Naive thymus-derived CD4-positive, alpha-beta T cell (primary cell): ENCODE measurements around the gene NR1H4. TPM values are rescaled to one million over a fixed set of nuclear protein-coding genes. Genes with fewer than 3 reads are reported as not detected.

Source experiments
- ATAC-seq: fragments of 150-1000 bp; cut with Tn5 transposase; 2 replicates; pipeline ENCODE4 v1.10.0; 2021; ENCODE audit warnings: mild to moderate bottlenecking, moderate library complexity
- CTCF ChIA-PET: fragments of 350-600 bp; sonication (Branson Sonifier 250); formaldehyde crosslinking; loops from one replicate; lab custom pipeline; 2021; ENCODE audit warnings: antibody characterized with exemption; lab: Charles Lee
- POLR2A ChIA-PET: fragments of 350-600 bp; sonication (Branson Sonifier 250); formaldehyde crosslinking; loops from one replicate; lab custom pipeline; 2021; ENCODE audit warnings: antibody characterized with exemption, inconsistent platforms; lab: Charles Lee
- DNase-seq, 9 donors: peaks; one replicate each; pipeline versions ENCODE4 v3.0.0 to v3.0.0-alpha.2; 2020 to 2022; ENCODE audit warnings: mixed read lengths in 1 of 9
- H3K27ac ChIP-seq: one replicate; pipeline ENCODE4 v1.7.0; 2013; ENCODE audit warnings: mild to moderate bottlenecking, low read depth, low read length, moderate library complexity
- H3K27me3 ChIP-seq, 2 donors: one replicate each; pipeline ENCODE4 v1.7.0; 2013; ENCODE audit warnings: low read length in 2 of 2, mild to moderate bottlenecking in 2 of 2, moderate library complexity in 2 of 2; ENCODE audit not compliant: control insufficient read depth in 2 of 2, insufficient read depth in 2 of 2
- H3K36me3 ChIP-seq, 3 experiments: 1 replicate in 2 of 3; 2 replicates in 1 of 3; pipeline ENCODE4 v1.7.0; 2013; ENCODE audit warnings: low read length in 3 of 3, mild to moderate bottlenecking in 3 of 3, moderate library complexity in 1 of 3; ENCODE audit not compliant: insufficient read depth in 3 of 3, control insufficient read depth in 2 of 3
- H3K4me1 ChIP-seq, 2 donors: one replicate each; pipeline ENCODE4 v1.7.0; 2013; ENCODE audit warnings: low read length in 2 of 2, mild to moderate bottlenecking in 2 of 2, moderate library complexity in 1 of 2; ENCODE audit not compliant: control insufficient read depth in 2 of 2, insufficient read depth in 2 of 2
- H3K4me3 ChIP-seq: 2 replicates; pipeline ENCODE4 v1.7.0; 2013; ENCODE audit warnings: mild to moderate bottlenecking, low read length
- H3K9me3 ChIP-seq, 3 experiments: 1 replicate in 2 of 3; 2 replicates in 1 of 3; pipeline ENCODE4 v1.7.0; 2013; ENCODE audit warnings: low read length in 3 of 3; ENCODE audit not compliant: control insufficient read depth in 2 of 3
- H3K27ac Mint-ChIP-seq, 9 donors: one replicate each; pipeline ENCODE4 v1.8.0; 2020 to 2022; ENCODE audit warnings: mixed read lengths in 9 of 9, mild to moderate bottlenecking in 8 of 9, moderate library complexity in 5 of 9, inconsistent platforms in 2 of 9
- H3K27me3 Mint-ChIP-seq, 5 donors: one replicate each; pipeline ENCODE4 v1.8.0; 2021 to 2022; ENCODE audit warnings: mixed read lengths in 5 of 5, mild to moderate bottlenecking in 1 of 5
- H3K36me3 Mint-ChIP-seq, 5 donors: one replicate each; pipeline ENCODE4 v1.8.0; 2020 to 2022; ENCODE audit warnings: mixed read lengths in 5 of 5, mild to moderate bottlenecking in 3 of 5, inconsistent platforms in 1 of 5
- H3K4me1 Mint-ChIP-seq, 7 donors: one replicate each; pipeline ENCODE4 v1.8.0; 2020 to 2022; ENCODE audit warnings: mixed read lengths in 7 of 7, mild to moderate bottlenecking in 3 of 7, inconsistent platforms in 1 of 7
- H3K4me3 Mint-ChIP-seq, 10 donors: one replicate each; pipeline ENCODE4 v1.8.0; 2020 to 2022; ENCODE audit warnings: mild to moderate bottlenecking in 10 of 10, mixed read lengths in 10 of 10, moderate library complexity in 6 of 10, inconsistent platforms in 2 of 10
- H3K9me3 Mint-ChIP-seq, 11 donors: one replicate each; pipeline ENCODE4 v1.8.0; 2020 to 2022; ENCODE audit warnings: mixed read lengths in 11 of 11, mild to moderate bottlenecking in 4 of 11, inconsistent platforms in 1 of 11, moderate library complexity in 1 of 11
- intact Hi-C, 2 donors: fragments of 100-400 bp; cut with micrococcal nuclease; formaldehyde crosslinking; loops; one replicate each; pipeline ENCODE4 v1.15.1; 2023
- polyA plus RNA-seq, 2 donors: library from polyadenylated mRNA; unstranded; fragments of 300-500 nt; fragmentation: Illumina TruSeq; gene quantifications; one replicate each; pipeline ENCODE4 v1.2.3, GENCODE V29; 2021
- total RNA-seq, 6 experiments: library from RNA in 5 of 6; stranded (reverse) in 5 of 6; gene quantifications; 1 replicate in 5 of 6; 2 replicates in 1 of 6; pipeline ENCODE4 v1.2.3 and lab custom pipeline; 2021 to 2026

NR1H4 gene
- total and polyA plus RNA-seq, 7 experiments from 2014 or later: not detected

GRCh38 chr12:100576331-100577036, 102.8 kb downstream of the NR1H4 start:
- DNase-seq (no peak), ATAC-seq (peak; percentile 57)
- H3K36me3 ChIP-seq: no peaks in the 10 kb centered on the region
- no peak overlapping the region for H3K4me3 ChIP-seq
- H3K9me3 ChIP-seq: no peaks in the 10 kb centered on the region
- Mint-ChIP-seq H3K36me3 (no peaks in the 10 kb centered on the region), H3K4me3 (no peak overlapping the region), H3K9me3 (peaks cover 0 to 3% (median 0%) of the 10 kb centered on the region in 11 donors), H3K27me3 (peaks cover 12 to 36% (median 17%) of the 10 kb centered on the region in 5 donors), H3K4me1 (peaks cover 7 to 15% (median 11%) of the 10 kb centered on the region in 7 donors), H3K27ac (no peak overlapping the region)
- ChIA-PET POLR2A (no interaction called here), CTCF (no interaction called here)
- intact Hi-C loops: no loop called here
- no peaks in the 10 kb centered on the region for H3K27me3 ChIP-seq
- H3K27ac ChIP-seq: no peak overlapping the region
- peaks cover 0 to 4% of the 10 kb centered on the region in 2 donors for H3K4me1 ChIP-seq

DNA sequence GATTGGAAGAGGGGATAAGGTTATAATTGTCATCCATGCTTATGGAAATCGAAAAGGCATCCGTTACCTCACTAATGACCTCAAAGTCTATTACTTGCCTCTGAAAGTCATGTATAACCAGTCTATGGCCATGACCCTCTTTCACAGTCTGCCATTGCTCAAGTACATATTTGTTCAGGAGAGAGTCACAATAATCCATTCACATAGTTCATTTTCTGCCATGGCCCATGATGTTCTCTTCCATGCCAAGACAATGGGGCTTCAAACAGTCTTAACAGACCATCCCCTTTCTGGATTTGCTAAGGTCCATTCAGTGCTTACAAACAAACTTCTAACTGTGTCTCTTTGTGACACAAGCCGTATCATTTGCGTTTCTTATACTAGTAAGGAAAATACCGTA, 105.3 kb downstream of the NR1H4 start:
- Histone ChIP-seq H3K9me3 (no peaks in the 10 kb centered on the region), H3K27ac (no peak overlapping the region), H3K27me3 (no peaks in the 10 kb centered on the region), H3K4me3 (no peak overlapping the region), H3K36me3 (no peaks in the 10 kb centered on the region), H3K4me1 (no peaks in the 10 kb centered on the region)
- Mint-ChIP-seq H3K36me3 (peaks cover 0 to 2% (median 0%) of the 10 kb centered on the region in 5 donors), H3K4me3 (no peak overlapping the region), H3K27ac (no peak overlapping the region), H3K4me1 (peaks cover 5 to 9% (median 8%) of the 10 kb centered on the region in 7 donors), H3K27me3 (peaks cover 13 to 27% (median 22%) of the 10 kb centered on the region in 5 donors), H3K9me3 (peaks cover 0 to 18% (median 3%) of the 10 kb centered on the region in 11 donors)
- intact Hi-C loops: no loop called here
- no peak for DNase-seq
- no peak for ATAC-seq
- CTCF ChIA-PET: interaction anchor here (0.6 kb wide), 2 partner anchors 800 to 1062 kb away, joined by 4 read pairs; no protein-coding TSS in a partner anchor
- POLR2A ChIA-PET: no interaction called here

DNA sequence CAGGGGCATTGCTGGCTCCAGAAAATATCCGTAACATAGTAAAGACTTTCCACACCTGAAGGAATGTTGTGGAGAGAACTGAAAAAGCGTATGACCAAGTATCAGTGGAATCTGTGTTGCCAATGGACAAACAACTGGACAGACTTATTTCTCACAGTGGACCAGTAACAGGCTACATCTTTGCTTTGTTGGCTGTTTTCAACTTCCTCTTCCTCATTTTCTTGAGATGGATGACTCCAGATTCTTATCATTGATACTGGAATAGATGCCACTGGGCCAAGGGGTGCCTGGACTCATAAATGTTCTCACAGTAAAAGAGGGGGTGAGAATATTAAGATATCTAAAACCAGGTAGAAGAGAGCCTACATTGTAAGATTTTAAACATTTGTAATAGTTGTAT, 106.2 kb downstream of the NR1H4 start:
- no peak for ATAC-seq
- peaks cover 0 to 1% (median 0%) of the 10 kb centered on the region in 7 donors for H3K4me1 Mint-ChIP-seq
- intact Hi-C loops: no loop called here
- H3K36me3 ChIP-seq: no peaks in the 10 kb centered on the region
- H3K9me3 ChIP-seq: no peaks in the 10 kb centered on the region
- peaks cover 0 to 18% (median 3%) of the 10 kb centered on the region in 11 donors for H3K9me3 Mint-ChIP-seq
- no peaks in the 10 kb centered on the region for H3K27me3 ChIP-seq
- peaks cover 7 to 22% (median 18%) of the 10 kb centered on the region in 5 donors for H3K27me3 Mint-ChIP-seq
- no peak overlapping the region for H3K4me3 ChIP-seq
- no peak overlapping the region for H3K27ac ChIP-seq
- CTCF ChIA-PET: no interaction called here
- H3K27ac Mint-ChIP-seq: no peak overlapping the region
- H3K36me3 Mint-ChIP-seq: peaks cover 0 to 2% (median 0%) of the 10 kb centered on the region in 5 donors
- H3K4me3 Mint-ChIP-seq: no peak overlapping the region
- H3K4me1 ChIP-seq: no peaks in the 10 kb centered on the region
- POLR2A ChIA-PET: interaction anchor here (0.6 kb wide), 1 partner anchor 481 kb away, joined by 3 read pairs; no protein-coding TSS in a partner anchor
- no peak for DNase-seq

DNA sequence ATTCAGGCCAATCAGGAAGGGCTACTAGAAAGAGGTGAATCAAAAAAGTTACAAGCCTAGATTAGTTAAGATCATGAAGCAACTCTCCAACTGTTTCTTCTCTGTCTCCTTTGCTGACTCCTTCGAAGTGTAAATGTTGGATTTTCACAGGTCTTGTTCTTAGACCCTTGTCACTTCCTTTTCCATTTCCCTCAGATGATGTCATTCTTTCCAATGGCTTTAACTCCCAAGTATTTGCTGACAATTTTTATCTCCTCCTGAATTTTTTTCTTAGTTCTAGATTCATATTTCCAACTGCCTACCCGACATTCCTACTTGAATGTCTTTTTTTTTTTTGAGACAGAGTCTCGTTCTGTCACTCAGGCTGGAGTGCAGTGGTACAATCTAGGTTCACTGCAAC, 110.6 kb downstream of the NR1H4 start:
- no peaks in the 10 kb centered on the region for H3K36me3 ChIP-seq
- H3K27me3 ChIP-seq: no peaks in the 10 kb centered on the region
- Mint-ChIP-seq H3K4me1 (no peaks in the 10 kb centered on the region), H3K36me3 (peaks cover 0 to 5% (median 0%) of the 10 kb centered on the region in 5 donors), H3K4me3 (no peak overlapping the region), H3K27ac (no peak overlapping the region), H3K9me3 (peaks cover 3 to 53% (median 20%) of the 10 kb centered on the region in 11 donors), H3K27me3 (peaks cover 0 to 29% (median 25%) of the 10 kb centered on the region in 5 donors)
- no peak for DNase-seq
- H3K9me3 ChIP-seq: no peaks in the 10 kb centered on the region
- POLR2A ChIA-PET: no interaction called here
- CTCF ChIA-PET: no interaction called here
- intact Hi-C loops: no loop called here
- H3K27ac ChIP-seq: no peak overlapping the region
- no peak overlapping the region for H3K4me3 ChIP-seq
- ATAC-seq: no peak
- H3K4me1 ChIP-seq: no peaks in the 10 kb centered on the region

- H3K36me3 Mint-ChIP-seq: no peaks in the 10 kb centered on the region
- H3K27ac Mint-ChIP-seq: no peak overlapping the region
- ChIA-PET CTCF (no interaction called here), POLR2A (no interaction called here)
- H3K4me1 ChIP-seq: no peaks in the 10 kb centered on the region
- no peaks in the 10 kb centered on the region for H3K9me3 ChIP-seq
- no peak overlapping the region for H3K27ac ChIP-seq
- no peak overlapping the region for H3K4me3 Mint-ChIP-seq
- H3K4me3 ChIP-seq: no peak overlapping the region
- H3K4me1 Mint-ChIP-seq: no peaks in the 10 kb centered on the region
- no peaks in the 10 kb centered on the region for H3K36me3 ChIP-seq
- H3K9me3 Mint-ChIP-seq: peaks cover 0 to 26% (median 13%) of the 10 kb centered on the region in 11 donors
- no peak for ATAC-seq
- no peak for DNase-seq
- intact Hi-C loops: no loop called here
- H3K27me3 ChIP-seq: no peaks in the 10 kb centered on the region
- H3K27me3 Mint-ChIP-seq: peaks cover 0 to 5% (median 0%) of the 10 kb centered on the region in 5 donors
These were observed 118.3 kb downstream of the NR1H4 start for GRCh38 chr12:100591979-100592378.

DNA sequence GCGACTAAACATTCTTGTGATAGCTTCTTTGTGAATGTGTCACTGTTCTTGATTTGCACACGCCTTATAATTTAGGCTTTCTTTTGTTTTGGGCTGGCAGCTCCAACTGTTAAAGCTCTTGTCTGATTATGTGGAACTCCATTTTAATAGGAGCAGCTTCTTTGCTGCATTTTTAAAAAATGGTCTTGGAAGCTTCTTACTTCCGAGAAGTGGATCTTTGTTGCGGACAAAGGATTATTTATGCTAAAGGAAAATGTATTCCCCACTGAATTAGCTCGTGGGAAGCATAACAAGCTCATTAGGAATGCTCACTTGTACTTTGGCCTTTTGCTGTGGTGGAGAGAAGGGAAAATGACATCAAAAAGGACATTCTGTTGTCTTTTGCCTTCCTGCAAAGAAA, 119.8 kb downstream of the NR1H4 start:
- no peaks in the 10 kb centered on the region for H3K4me1 ChIP-seq
- no peaks in the 10 kb centered on the region for H3K27me3 ChIP-seq
- no peaks in the 10 kb centered on the region for H3K4me1 Mint-ChIP-seq
- ChIA-PET CTCF (no interaction called here), POLR2A (interaction anchor here (0.7 kb wide), 1 partner anchor 519 kb away, joined by 3 read pairs; no protein-coding TSS in a partner anchor)
- peaks cover 0 to 14% (median 6%) of the 10 kb centered on the region in 11 donors for H3K9me3 Mint-ChIP-seq
- no peak overlapping the region for H3K4me3 ChIP-seq
- H3K9me3 ChIP-seq: no peaks in the 10 kb centered on the region
- ATAC-seq (no peak), DNase-seq (no peak)
- H3K27ac ChIP-seq: no peak overlapping the region
- no peak overlapping the region for H3K27ac Mint-ChIP-seq
- no peaks in the 10 kb centered on the region for H3K36me3 ChIP-seq
- no peak overlapping the region for H3K4me3 Mint-ChIP-seq
- peaks cover 0 to 8% (median 2%) of the 10 kb centered on the region in 5 donors for H3K27me3 Mint-ChIP-seq
- H3K36me3 Mint-ChIP-seq: no peaks in the 10 kb centered on the region
- intact Hi-C loops: no loop called here

GRCh38 chr12:100601626-100602025, 128.0 kb downstream of the NR1H4 start:
- POLR2A ChIA-PET: no interaction called here
- no peaks in the 10 kb centered on the region for H3K36me3 Mint-ChIP-seq
- DNase-seq: no peak
- H3K27me3 ChIP-seq: no peaks in the 10 kb centered on the region
- H3K4me1 Mint-ChIP-seq: no peaks in the 10 kb centered on the region
- peaks cover 0 to 15% (median 0%) of the 10 kb centered on the region in 11 donors for H3K9me3 Mint-ChIP-seq
- H3K4me3 Mint-ChIP-seq: no peak overlapping the region
- H3K4me3 ChIP-seq: no peak overlapping the region
- no peaks in the 10 kb centered on the region for H3K36me3 ChIP-seq
- H3K27ac Mint-ChIP-seq: no peak overlapping the region
- H3K4me1 ChIP-seq: no peaks in the 10 kb centered on the region
- intact Hi-C loops: no loop called here
- CTCF ChIA-PET: no interaction called here
- H3K27me3 Mint-ChIP-seq: peaks cover 0 to 29% (median 9%) of the 10 kb centered on the region in 5 donors
- no peak for ATAC-seq
- H3K9me3 ChIP-seq: no peaks in the 10 kb centered on the region
- no peak overlapping the region for H3K27ac ChIP-seq
